ENCODE data around the gene PGAP2.
A peak's percentile ranks its signal among the peaks of the same experiment; 100 is the strongest.
"Not testable (repeated sequence)": the region's sequence is repeated elsewhere in the genome, so short reads cannot be mapped to it uniquely, and the experiment has no call there.

Gene PGAP2

DNA sequence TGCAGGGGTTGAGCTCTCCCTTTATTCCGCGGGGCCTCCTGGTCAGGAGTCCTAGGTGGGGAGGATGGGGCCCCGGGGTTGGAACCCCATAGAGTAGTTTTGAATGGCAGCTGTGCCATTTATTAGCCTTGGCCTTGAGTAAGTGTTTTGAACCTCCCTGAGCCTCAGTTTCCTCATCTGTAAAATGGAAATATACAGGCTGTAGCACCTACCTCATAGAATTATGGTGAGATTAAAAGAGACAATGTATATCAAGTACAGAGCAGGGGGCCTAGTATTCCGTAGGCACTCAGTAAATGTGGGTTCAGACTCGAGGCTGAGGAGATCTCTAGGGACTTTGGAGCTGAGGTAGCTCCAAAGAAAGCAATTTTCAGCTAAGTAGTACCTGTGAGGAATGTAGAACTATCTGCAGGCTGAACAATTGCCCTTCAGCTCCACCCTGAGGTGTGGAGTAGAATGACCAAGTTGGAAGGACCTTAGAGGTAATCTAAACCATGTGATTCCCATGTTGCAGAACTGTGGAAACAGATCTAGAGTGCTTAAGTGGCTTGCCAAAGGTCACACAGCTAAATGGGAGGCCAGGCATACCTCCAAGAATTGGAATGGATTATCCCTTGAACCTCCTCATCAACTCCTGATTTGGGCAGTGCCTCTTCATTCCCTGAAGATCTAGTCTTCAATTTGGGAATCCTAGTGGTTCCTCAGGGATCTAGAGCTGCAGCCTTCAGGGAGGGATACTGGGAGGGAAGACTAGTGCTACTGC, 682 bp downstream of the PGAP2 start:
- DNase-seq = peak; percentile 29

DNA sequence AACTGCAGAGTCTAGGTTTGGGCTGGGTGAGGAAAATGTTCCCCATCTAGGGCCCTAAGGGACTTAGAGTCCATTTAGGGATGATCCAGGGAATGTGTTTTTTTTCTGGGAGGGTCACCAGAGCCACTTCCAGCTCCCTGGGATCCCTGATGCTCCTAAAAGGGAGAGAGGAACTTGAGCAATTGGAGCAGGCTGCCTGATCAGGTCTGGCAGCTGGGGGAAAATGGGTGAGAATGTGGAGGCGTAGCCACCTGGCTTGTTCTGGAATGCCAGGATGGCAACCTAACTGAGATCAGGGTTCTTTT, 1.2 kb downstream of the PGAP2 start:
- no peak for DNase-seq

DNA sequence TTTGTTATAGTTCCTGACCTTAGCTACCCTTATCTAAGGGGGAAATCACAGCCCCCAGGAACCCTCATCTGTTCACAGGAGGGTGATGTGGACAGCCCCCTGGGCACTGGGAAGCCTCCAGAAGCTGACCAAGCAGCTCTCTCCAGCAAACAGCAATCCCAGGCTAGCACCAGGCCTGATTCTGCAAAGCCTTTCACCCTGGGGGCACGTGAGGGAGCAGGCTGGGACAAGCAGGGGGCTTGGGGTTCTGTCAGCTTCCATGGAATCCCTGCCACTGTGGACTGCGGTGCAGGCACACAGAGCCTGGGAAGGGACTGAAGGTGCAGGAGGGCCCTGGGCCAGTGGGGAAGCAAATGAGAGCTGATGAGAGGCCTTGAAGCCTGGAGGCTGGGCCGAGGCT, 2.1 kb downstream of the PGAP2 start:
- no peak for DNase-seq

DNA sequence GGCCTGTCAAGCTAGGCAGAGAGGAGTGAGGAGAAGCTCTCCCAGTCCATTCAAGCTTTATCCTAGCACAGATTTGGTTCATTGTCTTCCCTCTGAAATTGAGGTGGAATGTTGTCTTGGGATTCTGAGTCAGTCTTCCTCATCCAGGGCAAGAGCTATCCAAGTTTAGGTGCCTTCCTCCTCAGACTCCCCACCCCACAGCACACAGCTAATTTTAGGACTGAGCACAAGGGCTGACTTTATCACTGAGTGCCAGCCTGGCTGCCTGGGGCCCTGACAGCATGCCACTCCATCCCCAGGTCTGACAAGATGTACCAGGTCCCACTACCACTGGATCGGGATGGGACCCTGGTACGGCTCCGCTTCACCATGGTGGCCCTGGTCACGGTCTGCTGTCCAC, 2.6 kb downstream of the PGAP2 start:
- DNase-seq = no peak

DNA sequence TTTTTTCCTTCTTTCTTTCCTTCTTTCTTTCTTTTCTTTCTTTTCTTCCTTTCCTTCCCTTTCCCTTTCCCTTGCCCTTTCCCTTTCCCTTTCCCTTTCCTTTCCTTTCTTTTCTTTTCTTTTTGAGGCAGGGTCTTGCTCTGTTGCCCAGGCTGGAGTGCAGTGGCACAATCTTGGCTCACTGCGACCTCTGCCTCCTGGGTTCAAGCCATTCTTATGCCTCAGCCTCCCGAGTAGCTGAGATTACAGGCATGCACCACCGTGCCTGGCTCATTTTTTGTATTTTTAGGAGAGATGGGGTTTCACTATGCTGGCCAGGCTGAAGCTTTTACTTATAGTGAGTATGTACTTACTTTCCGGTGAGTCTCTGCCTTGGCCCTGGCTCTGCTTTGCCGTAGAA, 6.5 kb downstream of the PGAP2 start:
- not testable (repeated sequence) for DNase-seq

DNA sequence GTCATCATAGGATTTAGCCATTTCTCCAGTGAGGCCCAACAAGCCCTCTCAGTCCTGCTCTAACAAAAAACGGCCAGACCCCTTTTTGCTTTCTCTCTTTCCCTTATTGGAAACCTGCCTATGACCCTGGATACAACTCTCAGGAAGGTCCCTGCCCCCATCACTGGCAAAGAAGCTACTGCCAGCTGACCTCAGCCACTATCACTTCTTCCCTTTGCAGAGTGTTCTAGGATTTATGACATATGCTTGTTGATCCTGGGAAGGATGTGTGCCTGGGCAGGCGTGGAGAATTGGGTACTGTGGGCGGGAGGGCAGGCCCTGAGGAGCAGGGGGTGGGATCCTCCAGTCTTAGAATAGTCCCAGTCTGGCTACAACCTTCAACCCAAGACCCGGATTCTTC, 7.5 kb downstream of the PGAP2 start:
- DNase-seq = no peak

DNA sequence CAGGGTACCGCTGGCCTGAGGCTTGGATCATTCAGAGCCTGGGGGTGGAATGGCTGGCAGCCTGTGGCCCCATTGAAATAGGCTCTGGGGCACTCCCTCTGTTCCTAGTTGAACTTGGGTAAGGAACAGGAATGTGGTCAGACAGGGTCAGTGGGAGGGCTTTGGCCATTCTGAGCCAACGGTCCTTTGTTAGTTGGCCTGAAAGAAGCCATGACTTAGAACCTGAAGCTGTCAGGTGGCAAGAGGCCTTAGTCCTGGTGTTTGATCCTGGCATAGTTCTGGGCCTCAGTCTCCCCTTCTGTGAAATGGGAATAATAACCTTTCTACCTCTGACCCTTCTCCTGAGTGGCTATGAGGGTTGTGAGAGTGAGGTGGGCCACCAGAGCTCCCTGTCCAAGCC, 8.3 kb downstream of the PGAP2 start:
- DNase-seq = no peak

DNA sequence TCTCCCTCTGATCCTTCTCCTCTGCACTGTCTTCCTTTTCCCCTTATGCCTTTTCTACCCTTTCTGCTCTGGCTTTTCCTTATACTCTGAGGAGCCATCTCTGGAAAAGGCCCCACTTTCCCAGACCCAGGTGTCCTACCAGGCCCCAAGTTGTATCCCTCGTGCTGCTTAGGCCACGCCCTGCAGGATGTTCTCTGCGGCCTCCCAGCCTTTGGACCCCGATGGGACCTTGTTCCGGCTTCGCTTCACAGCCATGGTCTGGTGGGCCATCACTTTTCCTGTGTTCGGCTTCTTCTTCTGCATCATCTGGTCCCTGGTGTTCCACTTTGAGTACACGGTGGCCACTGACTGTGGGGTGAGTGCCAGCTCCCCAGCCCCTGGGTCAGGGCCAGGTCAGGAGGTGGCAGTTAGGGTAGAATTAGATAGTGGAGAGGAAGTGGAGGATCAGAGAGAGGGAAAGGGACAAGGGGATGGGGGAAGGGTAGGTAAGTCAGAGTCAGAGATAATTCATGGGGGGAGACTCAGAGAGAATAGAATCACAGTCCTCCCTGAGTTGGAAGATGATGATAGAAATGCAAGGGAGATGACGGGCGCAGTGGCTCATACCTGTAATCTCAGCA, 8.9 kb downstream of the PGAP2 start:
- DNase-seq = no peak

DNA sequence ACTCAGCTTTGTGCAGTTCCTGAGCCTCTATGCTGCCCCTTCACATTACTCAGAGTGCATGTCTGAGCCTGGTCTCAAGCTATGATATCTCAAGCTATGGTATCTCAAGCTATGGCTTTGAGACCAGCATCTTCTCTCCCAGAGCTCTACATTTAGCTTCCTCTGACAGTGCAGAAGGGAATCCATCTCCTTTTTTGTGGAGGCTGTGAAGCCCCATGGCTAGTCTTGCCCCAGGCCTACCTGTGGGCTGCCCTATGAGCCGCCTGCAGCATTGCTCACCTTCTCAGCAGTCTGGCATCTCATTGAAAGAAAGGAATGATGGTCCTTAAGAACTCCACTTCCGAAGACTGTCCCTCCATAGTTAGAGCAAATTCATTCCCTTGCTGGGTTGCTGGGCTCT, 12.6 kb downstream of the PGAP2 start:
- no peak for DNase-seq

DNA sequence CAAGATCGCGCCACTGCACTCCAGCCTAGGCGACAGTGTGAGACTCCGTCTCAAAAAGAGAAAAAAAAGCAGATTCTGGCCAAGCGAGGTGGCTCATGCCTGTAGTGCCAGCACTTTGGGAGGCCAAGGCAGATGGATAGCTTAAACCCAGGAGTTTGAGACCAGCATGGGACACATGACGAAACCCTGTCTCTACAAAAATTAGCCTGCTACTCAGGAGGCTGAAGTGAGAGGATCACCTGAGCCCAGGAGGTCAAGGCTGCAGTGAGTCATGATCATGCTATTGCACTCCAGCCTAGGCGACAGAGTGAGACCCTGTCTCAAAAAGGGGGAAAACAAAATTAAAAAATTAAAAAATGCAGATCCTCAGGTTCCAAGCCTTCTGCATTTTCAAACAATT, 14.0 kb downstream of the PGAP2 start:
- no peak for DNase-seq

DNA sequence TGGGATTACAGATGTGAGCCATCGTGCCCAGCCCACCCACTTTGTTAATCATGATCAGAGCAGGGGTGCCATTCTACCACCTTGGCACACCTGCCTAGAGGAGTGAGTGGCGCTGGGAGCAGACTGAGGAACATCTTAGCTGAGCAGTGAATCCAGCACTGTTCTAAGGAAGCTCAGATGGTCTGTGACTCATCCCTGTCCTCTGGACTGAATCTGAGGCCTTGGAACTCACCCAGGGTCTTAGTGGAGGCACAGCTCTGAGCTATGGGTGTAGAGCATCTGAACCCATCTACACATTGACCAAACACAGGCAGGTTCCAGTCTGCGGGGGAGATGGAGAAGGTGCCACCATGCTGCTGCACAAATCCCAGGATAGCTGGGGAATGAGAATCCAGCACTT, 14.9 kb downstream of the PGAP2 start:
- no peak for DNase-seq

DNA sequence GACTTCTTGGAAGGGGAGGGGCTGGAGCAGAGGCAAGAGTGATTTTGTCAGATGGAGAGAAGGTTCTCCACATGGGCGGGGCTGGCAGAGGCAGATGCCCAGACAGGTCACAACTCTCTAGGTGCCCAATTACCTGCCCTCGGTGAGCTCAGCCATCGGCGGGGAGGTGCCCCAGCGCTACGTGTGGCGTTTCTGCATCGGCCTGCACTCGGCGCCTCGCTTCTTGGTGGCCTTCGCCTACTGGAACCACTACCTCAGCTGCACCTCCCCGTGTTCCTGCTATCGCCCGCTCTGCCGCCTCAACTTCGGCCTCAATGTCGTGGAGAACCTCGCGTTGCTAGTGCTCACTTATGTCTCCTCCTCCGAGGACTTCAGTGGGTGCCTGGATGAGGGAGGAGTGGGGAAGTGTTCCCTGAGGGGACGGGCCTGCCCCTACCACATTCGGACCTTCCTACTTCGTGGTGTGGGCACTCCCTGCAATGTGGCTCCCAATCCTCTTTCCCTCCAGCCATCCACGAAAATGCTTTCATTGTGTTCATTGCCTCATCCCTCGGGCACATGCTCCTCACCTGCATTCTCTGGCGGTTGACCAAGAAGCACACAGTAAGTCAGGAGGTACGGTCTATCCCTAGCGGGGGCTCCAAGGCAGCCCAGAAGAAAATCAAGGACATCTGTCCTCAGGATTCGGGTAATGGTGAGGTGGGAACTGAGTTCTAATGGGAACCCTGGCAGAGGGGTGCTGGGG, 15.6 kb downstream of the PGAP2 start:
- DNase-seq = no peak

DNA sequence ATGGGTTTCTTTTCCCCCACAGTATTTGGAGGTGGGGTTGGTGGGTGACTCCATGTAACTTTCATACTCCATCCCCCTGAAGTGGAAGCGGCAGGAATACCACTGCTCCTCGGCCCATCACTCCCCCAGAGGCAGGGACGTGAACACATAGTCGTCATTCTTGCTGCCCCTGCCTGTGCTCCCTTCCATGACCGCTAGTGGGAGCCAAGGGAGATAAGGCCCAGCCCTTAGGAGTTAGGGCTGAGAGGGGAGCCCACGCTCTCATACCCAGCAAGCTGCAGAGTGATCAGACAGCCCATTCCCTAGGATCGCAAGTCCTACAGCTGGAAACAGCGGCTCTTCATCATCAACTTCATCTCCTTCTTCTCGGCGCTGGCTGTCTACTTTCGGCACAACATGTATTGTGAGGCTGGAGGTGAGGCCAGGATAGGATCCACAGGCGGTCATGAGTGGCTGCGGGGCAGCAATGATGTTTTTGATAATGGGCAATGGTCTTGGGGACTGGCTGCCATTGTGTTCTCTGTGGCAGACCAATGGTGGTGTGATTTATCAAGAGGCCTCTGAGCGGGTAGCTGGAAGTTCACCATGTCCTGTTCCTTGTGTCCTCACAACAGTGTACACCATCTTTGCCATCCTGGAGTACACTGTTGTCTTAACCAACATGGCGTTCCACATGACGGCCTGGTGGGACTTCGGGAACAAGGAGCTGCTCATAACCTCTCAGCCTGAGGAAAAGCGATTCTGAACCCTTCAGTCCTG, 16.5 kb downstream of the PGAP2 start:
- DNase-seq = peak; percentile 22

DNA sequence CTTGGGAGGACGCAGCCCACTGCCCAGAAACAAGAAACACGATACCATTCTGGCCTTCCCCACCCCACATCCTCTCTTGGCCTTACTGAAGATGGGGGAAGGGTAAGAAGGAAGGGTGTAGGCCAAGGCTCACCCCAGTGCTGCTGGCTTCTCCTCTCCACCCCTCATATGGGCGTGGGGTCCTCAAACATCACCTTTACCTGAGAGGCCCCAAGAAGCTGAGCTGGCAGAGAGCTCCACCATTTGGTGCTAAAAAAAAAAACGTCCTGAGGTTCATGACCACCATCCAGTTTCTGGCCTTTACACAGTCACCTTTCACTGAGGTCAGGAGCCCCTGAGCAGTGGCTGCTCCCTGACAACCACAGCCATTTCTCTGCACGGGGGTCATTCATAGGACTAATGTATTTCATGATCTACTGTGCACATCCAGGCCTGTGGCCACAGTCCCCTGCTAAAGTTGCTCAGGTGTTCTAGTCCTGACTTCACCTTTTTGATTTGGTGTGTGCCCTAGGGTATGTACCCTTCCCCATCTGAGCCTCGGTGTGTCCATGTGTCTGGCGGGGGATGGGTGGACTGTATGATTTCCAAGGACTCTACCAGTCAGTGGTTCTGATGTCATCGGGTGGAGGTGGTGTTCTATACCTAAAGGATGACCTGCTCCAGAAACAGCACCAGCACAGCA, 17.3 kb downstream of the PGAP2 start:
- DNase-seq = no peak

DNA sequence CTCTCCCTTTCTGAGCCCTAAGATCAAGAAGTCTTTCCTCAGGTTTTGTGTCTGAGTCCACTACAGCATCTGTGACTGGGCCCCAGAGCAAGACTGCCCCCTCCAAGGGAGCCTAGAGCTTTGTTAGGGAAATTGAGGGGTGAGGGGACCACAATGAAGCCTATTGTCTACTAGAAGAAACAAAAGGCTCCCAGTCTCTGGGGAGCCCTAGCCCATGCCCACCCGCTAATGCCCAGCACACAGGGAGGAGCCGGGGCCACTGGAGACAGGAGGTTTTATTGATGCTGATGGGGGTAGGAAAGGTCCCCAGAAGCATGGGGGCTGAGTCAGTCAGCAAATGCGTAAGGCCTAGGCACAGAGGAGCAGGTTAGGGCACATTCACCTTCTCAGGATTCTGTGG, 18.4 kb downstream of the PGAP2 start:
- no peak for DNase-seq

DNA sequence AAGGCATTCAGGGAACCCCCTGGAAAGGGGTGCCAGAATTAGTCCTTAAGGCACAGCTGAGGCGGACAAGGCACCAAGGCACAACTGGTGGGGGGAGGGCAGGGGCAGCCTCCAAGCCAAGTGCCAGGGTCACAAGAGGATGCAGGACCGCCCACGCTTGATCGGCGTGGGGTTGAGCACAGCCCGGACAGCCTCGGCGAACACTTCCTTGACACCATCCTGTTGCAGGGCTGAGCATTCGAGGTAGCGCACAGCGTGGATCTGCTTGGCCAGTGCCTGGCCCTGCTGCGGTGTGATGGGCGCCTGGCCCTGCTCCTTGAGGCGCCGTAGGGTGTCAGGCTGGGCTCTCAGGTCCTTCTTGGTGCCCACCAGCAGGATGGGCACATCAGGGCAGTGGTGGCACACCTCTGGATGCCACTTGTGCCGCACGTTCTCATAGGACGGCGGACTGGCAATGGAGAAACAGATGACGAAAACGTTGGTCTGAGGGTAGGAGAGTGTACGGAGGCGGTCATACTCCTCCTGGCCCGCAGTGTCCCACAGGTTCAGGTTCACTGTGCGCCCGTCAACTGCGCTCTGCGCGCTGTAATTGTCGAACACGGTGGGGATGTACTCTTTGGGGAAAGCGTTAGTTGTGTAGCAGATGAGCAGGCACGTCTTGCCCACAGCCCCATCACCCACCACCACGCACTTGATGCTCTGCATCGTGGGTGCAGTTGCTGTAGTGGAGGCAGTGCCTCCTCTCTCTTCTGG, 19.2 kb downstream of the PGAP2 start:
- DNase-seq = no peak

DNA sequence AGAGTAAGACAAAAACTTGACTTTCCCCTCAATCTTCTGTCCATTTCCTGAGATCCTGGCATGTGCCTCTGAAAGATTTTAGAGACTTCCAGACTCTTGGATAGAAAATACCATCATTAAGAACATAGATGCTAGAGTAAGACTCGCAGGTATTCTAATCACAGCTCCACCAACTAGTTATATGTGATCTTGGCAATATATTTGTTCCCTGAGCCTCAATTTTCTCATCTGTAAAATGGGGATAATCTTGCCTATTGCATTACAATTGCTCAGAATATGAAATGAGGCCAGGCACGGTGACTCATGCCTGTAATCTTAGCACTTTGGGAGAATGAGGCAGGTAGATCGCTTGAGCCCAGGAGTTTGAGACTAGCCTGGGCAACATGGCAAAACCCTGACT, 21.7 kb downstream of the PGAP2 start:
- no peak for DNase-seq

DNA sequence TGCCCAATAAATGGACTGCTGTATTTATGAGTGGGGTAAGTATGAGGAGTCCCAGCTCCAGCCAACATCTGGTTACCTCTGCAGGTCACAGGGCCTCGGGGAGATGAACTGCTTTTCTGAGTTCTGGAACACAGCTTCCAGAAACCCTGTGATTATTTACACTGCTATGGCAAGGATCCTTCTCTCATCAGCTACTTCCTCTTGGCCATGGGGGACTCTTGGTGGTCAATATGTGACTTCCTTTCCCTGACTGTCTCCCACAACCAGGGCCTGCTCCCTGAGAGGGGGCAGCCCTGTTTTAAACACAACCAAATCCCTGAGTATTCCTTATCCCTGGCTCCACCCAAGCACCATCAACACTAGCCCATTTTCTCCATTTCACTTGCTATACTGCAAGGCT, 22.4 kb downstream of the PGAP2 start:
- no peak for DNase-seq

DNA sequence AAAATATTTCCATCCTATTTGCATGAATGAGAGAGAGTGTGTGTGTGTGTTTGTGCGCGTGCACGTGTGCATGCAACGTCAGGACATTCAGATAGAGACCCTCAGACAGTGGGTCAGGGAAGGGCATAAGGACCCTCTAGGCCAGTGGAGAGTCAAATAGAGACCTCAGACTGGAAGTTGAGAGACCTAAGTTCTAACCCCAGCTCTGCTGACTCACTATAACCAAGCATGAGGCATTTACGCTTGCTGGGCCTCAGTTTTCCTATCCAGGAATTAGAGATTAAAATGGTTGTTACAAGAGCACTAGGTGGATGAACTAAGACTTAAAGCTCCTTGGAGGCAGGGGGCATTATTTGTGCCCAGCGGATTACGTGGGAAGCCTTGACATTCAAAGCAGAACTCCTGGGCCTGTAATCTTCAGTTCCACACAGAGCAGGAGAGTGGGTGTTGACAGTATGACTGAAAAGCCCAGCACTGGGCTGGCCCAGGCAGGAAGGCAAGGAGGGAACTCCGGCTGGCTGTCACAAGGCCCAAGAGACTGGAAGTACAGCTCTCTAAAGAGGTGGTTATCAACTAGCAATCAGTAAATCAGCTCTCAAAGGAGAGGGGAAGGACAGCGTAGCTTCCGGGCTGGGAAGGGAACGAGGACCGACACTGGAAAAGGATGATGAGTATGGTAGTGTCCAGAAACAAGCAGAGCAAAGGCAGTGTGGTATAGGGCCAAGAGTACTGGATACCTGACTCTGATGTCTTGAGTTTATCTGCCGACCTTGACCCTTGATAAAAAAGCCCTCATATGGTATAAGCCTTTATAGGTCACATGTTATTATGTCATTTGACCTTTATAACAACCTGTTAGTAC, 23.2 kb downstream of the PGAP2 start:
- no peak for DNase-seq

DNA sequence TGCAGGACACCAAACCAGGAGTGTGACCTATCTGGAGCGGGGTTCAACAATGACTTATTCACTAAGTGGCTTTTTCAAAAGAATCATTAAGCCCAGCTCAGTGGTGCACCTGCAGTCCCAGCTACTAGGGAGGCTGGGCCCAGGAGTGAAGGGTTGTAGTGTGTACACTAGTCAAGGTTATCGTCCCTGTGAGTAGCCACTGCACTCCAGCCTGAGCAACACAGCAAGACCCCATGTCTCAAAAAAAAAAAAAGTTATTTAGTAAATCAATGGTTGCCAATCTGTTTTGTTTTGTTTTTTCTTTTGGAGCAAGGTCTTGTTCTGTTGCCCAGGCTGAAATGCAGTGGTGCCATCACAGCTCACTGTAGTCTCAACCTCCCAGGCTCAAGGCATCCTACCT, 24.5 kb downstream of the PGAP2 start:
- no peak for DNase-seq

DNA sequence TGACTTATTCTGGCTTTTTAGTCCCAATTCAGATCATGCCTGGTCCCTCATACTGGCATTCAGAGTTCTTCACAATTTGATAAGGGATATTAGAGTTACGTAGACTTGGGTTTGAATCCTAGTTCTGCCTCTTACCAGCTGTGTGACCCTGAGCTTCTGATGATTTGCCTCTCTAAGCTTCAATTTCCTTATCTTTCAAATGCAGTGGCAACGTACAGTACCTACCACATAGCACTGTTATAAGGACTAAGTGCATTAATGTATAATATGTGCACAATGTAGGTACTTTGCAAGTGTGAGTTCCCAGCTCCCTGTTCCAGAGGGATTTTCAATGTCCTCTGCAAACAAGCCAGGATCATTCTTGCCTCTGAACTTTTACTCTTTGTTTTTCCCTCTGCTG, 25.1 kb downstream of the PGAP2 start:
- DNase-seq = no peak

DNA sequence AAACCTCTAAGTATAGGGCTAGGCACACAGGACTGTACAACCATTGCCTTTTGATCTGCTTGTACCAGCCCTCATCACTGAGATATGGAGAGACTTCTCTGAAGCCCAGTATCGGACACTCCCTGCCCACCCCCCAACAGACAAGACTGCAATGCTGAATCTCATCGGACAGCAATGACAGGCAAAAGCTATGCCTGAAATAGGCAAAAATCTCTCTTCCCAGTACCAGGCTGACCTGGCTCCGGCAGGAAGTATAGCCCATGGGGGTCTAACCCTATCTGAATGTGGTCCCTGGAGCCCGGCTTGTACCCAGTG, 25.9 kb downstream of the PGAP2 start:
- DNase-seq = no peak

Measured in KG1 (cell line).